Prostate gland (tissue), 2 donors: ENCODE data around the gene NBAS.

Source experiments
- POLR2A ChIP-seq: fragments of 450-650 bp; IDR thresholded peaks from one replicate; pipeline ENCODE4 v1.6.1; 2016; ENCODE audit warnings: antibody characterized with exemption, mild to moderate bottlenecking
- POLR2AphosphoS5 ChIP-seq: sonication (generic); formaldehyde crosslinking; IDR thresholded peaks from one replicate; pipeline ENCODE4 v1.6.1; 2017; ENCODE audit warnings: antibody characterized with exemption
- TF ChIP-seq, protein P1 (sequence below), 4 experiments: fragments of 200-600 bp in 2 of 4; fragments of 450-650 bp in 2 of 4; sonication (generic) in 2 of 4; IDR thresholded peaks; 1 replicate in 3 of 4; 2 replicates in 1 of 4; pipeline ENCODE4 v1.5.1; 2016 to 2019; ENCODE audit warnings: antibody characterized with exemption in 4 of 4, mild to moderate bottlenecking in 2 of 4, moderate library complexity in 2 of 4

DNA sequence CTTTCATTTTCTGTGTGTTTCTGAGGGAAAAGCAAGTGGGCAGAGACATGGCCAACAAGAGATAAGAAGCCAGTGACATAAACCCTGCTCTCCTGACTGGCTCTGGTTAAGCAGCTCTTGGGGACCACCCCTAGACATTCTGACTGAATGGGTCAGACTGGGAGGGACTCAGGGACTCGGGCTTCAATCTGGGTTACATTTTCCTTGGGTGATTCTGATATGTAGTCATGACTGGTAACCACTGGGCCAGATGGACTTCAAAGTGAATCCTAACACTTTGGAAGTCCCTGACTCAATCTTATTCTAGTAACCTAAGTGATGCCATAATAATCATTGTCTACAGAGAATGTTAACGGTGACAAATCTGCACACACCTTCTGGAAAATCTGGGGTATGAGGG is 397.8 kb downstream of the NBAS start:
- TF ChIP-seq, protein P1, sequence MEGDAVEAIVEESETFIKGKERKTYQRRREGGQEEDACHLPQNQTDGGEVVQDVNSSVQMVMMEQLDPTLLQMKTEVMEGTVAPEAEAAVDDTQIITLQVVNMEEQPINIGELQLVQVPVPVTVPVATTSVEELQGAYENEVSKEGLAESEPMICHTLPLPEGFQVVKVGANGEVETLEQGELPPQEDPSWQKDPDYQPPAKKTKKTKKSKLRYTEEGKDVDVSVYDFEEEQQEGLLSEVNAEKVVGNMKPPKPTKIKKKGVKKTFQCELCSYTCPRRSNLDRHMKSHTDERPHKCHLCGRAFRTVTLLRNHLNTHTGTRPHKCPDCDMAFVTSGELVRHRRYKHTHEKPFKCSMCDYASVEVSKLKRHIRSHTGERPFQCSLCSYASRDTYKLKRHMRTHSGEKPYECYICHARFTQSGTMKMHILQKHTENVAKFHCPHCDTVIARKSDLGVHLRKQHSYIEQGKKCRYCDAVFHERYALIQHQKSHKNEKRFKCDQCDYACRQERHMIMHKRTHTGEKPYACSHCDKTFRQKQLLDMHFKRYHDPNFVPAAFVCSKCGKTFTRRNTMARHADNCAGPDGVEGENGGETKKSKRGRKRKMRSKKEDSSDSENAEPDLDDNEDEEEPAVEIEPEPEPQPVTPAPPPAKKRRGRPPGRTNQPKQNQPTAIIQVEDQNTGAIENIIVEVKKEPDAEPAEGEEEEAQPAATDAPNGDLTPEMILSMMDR (IDR thresholded peaks at IDR 0.05): no peak
- TF ChIP-seq POLR2A: no peak
- TF ChIP-seq POLR2AphosphoS5: no peak
